Activated CD4-positive, alpha-beta T cell treated with anti-CD3 and anti-CD28 coated beads for 4 hours (primary cell): ENCODE data around the gene EXOC3L4.

Source experiments
- DNase-seq, 2 donors: peaks; one replicate each; pipeline ENCODE4 v3.0.0-alpha.2; 2020

The EXOC3L4 gene

GRCh38 chr14:103093856-103094405 lies 594 bp upstream of the EXOC3L4 start:
- DNase-seq: no peak

GRCh38 chr14:103095210-103095778 lies 769 bp downstream of the EXOC3L4 start:
- DNase-seq: no peak

- no peak for DNase-seq
Measured at GRCh38 chr14:103096387-103096786, 1.9 kb downstream of the EXOC3L4 start.

GRCh38 chr14:103097244-103097993 lies 2.9 kb downstream of the EXOC3L4 start:
- DNase-seq: no peak

GRCh38 chr14:103097994-103098957 lies 3.8 kb downstream of the EXOC3L4 start:
- DNase-seq: no peak

- no peak for DNase-seq
Measured at GRCh38 chr14:103099081-103099732, 4.7 kb downstream of the EXOC3L4 start.

GRCh38 chr14:103099733-103100280 lies 5.3 kb downstream of the EXOC3L4 start:
- DNase-seq: no peak

- DNase-seq: no peak
Measured at GRCh38 chr14:103100281-103101121, 6.0 kb downstream of the EXOC3L4 start.

- no peak for DNase-seq
Measured at GRCh38 chr14:103101257-103101962, 6.9 kb downstream of the EXOC3L4 start.

- DNase-seq: no peak
Measured at GRCh38 chr14:103101963-103102688, 7.6 kb downstream of the EXOC3L4 start.

- no peak for DNase-seq
Measured at GRCh38 chr14:103102689-103103260, 8.2 kb downstream of the EXOC3L4 start.

GRCh38 chr14:103103461-103104388 lies 9.2 kb downstream of the EXOC3L4 start:
- no peak for DNase-seq

- DNase-seq: no peak
Measured at GRCh38 chr14:103104389-103104653, 9.8 kb downstream of the EXOC3L4 start.

- DNase-seq: peak; percentile 67 to 75
Measured at GRCh38 chr14:103104654-103105452, 10.3 kb downstream of the EXOC3L4 start.

- no peak for DNase-seq
Measured at GRCh38 chr14:103105580-103106150, 11.1 kb downstream of the EXOC3L4 start.

- DNase-seq: no peak
Measured at GRCh38 chr14:103107455-103107854, 12.9 kb downstream of the EXOC3L4 start.

GRCh38 chr14:103107941-103108748 lies 13.6 kb downstream of the EXOC3L4 start:
- no peak for DNase-seq
